Measurements from ENCODE around the gene C15orf39. TPM values are rescaled to one million over a fixed set of nuclear protein-coding genes. Genes with fewer than 3 reads are reported as not detected.
A peak's percentile ranks its signal among the peaks of the same experiment; 100 is the strongest.

The C15orf39 gene
- total RNA-seq, 1 donor from 2014 or later = 15.8 TPM

DNA sequence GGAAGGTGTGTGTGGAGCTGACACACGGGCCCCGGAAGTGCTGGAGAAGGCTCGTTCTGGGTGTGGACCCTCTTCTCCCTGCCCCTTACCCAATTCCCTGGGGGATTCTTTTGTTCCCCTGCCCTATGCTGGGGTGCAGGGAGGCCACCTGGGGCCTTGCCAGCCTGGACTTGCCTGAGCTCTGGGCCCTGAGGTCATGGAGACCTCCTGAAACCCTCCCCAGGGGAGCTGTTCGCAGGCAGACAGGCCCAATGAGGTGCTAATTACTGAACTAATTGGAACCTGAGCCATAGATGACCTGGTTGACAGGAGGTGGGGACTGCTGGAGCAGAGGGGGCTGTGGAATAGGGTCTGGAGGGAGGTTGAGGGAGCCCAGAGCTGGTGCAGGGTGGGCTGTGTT, 9.4 kb upstream of the C15orf39 start:
- intact Hi-C loops (cut with DNase I) = no loop called here
- ATAC-seq (ENCODE audit: poor library complexity) (no peak), DNase-seq (no peak)

DNA sequence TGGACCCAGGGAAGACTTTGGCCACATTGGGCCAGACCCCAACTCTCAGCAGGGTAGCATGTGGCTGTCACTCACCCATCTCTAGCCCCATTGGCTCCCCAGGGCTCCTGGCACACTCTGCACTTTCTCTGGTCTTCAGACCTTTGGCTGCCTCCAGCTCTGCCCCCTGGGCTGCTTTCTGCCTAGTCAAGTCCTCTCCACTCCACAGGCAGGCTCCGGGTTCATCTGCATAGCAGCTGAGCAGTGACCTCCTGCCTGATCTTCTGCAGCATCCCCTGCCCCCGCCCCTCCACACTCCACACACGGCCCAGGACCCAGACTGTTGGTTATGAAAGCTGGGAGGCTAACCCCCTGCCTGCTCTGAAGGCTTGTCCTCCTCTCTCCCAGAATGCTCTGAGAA, 8.4 kb upstream of the C15orf39 start:
- no peak for DNase-seq
- intact Hi-C loops (cut with DNase I) = no loop called here
- no peak for ATAC-seq (ENCODE audit: poor library complexity)

DNA sequence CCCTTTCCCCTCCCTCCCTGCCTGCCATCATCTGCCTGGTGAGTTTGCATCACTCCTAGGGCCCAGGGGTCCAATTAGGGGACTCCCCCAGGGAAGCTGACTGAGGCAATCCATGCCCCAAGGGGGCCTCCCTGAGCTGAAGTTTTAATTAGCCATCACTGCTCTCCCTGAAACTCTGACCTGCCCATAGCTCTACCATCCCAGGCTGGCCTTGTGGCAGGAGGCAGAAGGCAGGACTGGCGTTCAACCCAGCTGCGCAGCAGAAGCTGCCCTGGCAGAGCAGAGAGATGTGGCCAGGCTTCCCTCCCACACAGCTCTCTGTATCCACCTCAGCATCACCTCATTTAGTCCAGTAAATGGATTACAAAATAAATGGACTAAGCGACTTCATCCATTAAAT, 7.7 kb upstream of the C15orf39 start:
- intact Hi-C loops (cut with DNase I) = no loop called here
- DNase-seq (no peak), ATAC-seq (ENCODE audit: poor library complexity) (no peak)

GRCh38 chr15:75194397-75194796, 7.3 kb upstream of the C15orf39 start:
- intact Hi-C loops (cut with DNase I) = no loop called here
- DNase-seq (no peak), ATAC-seq (ENCODE audit: poor library complexity) (no peak)

DNA sequence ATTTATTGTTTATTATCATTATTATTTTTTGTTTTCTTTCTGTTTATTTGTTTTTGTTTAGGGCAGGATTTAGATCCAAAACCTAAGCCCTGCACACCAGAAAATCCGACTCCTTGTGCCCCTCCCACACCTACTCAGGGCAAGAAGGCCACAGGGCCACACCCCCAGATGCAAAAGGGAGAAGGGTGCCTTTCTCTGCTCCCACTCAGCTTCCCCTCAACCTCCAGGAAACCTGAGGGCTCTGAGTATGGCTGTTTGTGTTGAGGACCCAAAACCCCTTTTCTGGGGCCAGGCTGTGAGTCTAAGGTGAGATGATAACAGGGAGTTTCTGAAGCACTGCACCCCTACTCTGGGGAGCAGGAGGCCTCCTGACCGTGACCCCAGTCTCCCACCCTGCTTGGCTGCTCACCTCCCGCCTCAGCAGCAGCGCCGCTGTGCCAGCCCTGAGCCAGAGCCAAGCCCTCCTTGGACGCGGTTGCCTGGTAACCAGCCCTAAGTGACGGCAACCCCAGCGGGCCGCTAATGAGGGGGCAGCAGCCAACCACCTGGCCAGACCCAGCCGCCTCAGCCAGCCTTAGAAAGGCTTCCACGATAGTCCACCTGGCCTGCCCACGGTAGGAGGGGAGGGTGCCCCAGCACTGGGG, 6.4 kb upstream of the C15orf39 start:
- DNase-seq (no peak), ATAC-seq (ENCODE audit: poor library complexity) (peak; percentile 59)
- intact Hi-C loops (cut with DNase I) = no loop called here

GRCh38 chr15:75195766-75196241, 5.9 kb upstream of the C15orf39 start:
- intact Hi-C loops (cut with DNase I) = no loop called here
- ATAC-seq (ENCODE audit: poor library complexity) (no peak), DNase-seq (no peak)

- DNase-seq (no peak), ATAC-seq (ENCODE audit: poor library complexity) (no peak)
- intact Hi-C loops (cut with DNase I) = no loop called here
These were observed 4.5 kb upstream of the C15orf39 start for GRCh38 chr15:75197062-75197630.

- DNase-seq = no peak
These were observed 2.9 kb upstream of the C15orf39 start for GRCh38 chr15:75198560-75199356.

GRCh38 chr15:75199357-75199940, 2.2 kb upstream of the C15orf39 start:
- intact Hi-C loops (cut with DNase I) = no loop called here
- DNase-seq (no peak), ATAC-seq (ENCODE audit: poor library complexity) (no peak)

More at GRCh38 chr15:75198560-75199356, 2.9 kb upstream of the C15orf39 start:
- intact Hi-C loops (cut with DNase I) = no loop called here
- ATAC-seq (ENCODE audit: poor library complexity) = no peak

- intact Hi-C loops (cut with DNase I) = loop anchor here (10.0 kb wide), 1 partner anchor 246 kb away; the partner anchor contains the start of gene RPP25
- DNase-seq = no peak
- no peak for ATAC-seq (ENCODE audit: poor library complexity)
These were observed 1.3 kb upstream of the C15orf39 start for GRCh38 chr15:75200391-75200764.

- intact Hi-C loops (cut with DNase I) = loop anchor here (10.0 kb wide), 1 partner anchor 246 kb away; the partner anchor contains the start of gene RPP25
- no peak for ATAC-seq (ENCODE audit: poor library complexity)
- DNase-seq = no peak
These were observed 692 bp upstream of the C15orf39 start for GRCh38 chr15:75200765-75201615.

- intact Hi-C loops (cut with DNase I) = loop anchor here (10.0 kb wide), 1 partner anchor 248 kb away; the partner anchor contains the start of gene RPP25
- ATAC-seq (ENCODE audit: poor library complexity) (peak; percentile 38), DNase-seq (peak; percentile 88)
These were observed 752 bp downstream of the C15orf39 start for GRCh38 chr15:75202251-75203016.

GRCh38 chr15:75203017-75203907, 1.6 kb downstream of the C15orf39 start:
- ATAC-seq (ENCODE audit: poor library complexity) = no peak
- intact Hi-C loops (cut with DNase I) = loop anchor here (10.0 kb wide), 1 partner anchor 248 kb away; the partner anchor contains the start of gene RPP25
- no peak for DNase-seq

DNA sequence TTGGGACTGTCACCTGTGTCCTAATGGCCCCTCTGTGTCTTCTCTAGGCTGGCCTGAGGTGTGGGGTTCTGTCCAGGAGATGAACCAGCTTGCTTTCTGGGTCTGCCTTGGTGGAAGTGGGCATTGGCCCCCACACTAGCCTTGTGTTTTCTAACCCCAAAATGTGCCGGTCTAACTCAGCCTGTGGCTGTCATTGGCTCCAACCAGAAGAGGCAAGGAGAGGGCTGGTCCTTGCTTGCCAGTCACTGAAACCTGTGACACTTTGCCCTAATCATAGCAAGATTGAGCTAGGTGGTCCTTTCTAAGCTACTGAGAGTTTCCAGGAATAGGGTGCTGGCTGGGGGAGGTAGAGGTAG, 2.2 kb downstream of the C15orf39 start:
- intact Hi-C loops (cut with DNase I) = loop anchor here (1.0 to 10.0 kb wide), 3 partner anchors 161 to 249 kb away; partner anchors contain the start of gene RPP25
- no peak for DNase-seq
- no peak for ATAC-seq (ENCODE audit: poor library complexity)

DNA sequence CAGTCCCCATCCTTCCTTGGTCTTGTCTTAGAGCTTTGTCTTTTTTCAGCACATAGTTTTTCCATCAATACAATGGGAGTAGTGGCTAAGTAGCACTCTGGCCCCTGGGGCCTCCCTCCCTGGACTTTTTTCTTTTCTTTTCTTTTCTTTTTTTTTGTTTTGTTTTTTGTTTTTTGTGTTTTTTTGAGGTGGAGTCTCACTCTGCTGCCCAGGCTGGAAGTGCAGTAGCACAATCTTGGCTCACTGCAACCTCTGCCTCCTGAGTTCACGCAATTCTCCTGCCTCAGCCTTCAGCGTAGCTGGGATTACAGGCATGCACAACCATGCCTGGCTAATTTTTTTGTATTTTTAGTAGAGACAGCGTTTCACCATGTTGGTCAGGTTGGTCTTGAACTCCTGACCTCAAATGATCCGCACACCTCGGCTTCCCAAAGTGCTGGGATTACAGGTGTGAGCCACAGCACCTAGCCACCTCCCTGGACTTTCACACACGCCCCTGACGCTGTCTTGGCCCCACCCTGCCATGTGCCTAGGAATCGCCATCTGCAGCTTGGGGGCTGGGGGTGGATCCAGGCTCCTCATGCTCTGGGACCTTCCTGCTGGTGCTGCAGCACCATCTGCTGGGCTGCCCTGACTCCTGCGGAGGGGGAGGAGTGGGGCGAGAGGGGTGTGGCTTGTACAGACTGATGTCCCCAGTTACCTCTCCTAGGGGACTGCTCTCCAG, 2.8 kb downstream of the C15orf39 start:
- peak; percentile 96 for DNase-seq
- intact Hi-C loops (cut with DNase I) = loop anchor here (1.0 to 10.0 kb wide), 3 partner anchors 161 to 250 kb away; partner anchors contain the start of gene RPP25
- ATAC-seq (ENCODE audit: poor library complexity) = peak; percentile 76

- DNase-seq (no peak), ATAC-seq (ENCODE audit: poor library complexity) (no peak)
- intact Hi-C loops (cut with DNase I) = loop anchor here (10.0 kb wide), 1 partner anchor 250 kb away; the partner anchor contains the start of gene RPP25
These were observed 3.3 kb downstream of the C15orf39 start for GRCh38 chr15:75205064-75205395.

Measured in Right ventricle myocardium superior (tissue), 1 donor.